Heart right ventricle (tissue), 16 donors: ENCODE results near the gene PDLIM7. TPM values are rescaled to one million over a fixed set of nuclear protein-coding genes. Genes with fewer than 3 reads are reported as not detected.

Source experiments
- ATAC-seq, 8 donors: fragments of 200-7000 bp; cut with Tn5 transposase; one replicate each; pipeline ENCODE4 v1.9.1; 2020; ENCODE audit warnings: mild to moderate bottlenecking in 8 of 8, moderate library complexity in 8 of 8, moderate number of reproducible peaks in 1 of 8
- DNase-seq, 2 donors: peaks; one replicate each; pipeline ENCODE4 v3.0.0-alpha.2; 2020
- H3K27ac ChIP-seq, 10 donors: fragments of 200-600 bp; sonication (generic) in 2 of 10; one replicate each; pipeline versions ENCODE4 v1.5.0 to v1.8.0; 2020 to 2022; ENCODE audit warnings: mild to moderate bottlenecking in 3 of 10
- H3K27me3 ChIP-seq, 7 donors: fragments of 200-600 bp; one replicate each; pipeline ENCODE4 v1.8.0; 2021 to 2022; ENCODE audit warnings: mild to moderate bottlenecking in 2 of 7
- H3K36me3 ChIP-seq, 9 donors: fragments of 200-600 bp; sonication (generic) in 1 of 9; one replicate each; pipeline versions ENCODE4 v1.5.0 to v1.8.0; 2020 to 2022; ENCODE audit warnings: mild to moderate bottlenecking in 2 of 9
- H3K4me1 ChIP-seq, 9 donors: fragments of 200-600 bp; sonication (generic) in 1 of 9; one replicate each; pipeline versions ENCODE4 v1.5.0 to v1.8.0; 2020 to 2022; ENCODE audit warnings: mild to moderate bottlenecking in 4 of 9
- H3K4me3 ChIP-seq, 10 donors: fragments of 200-600 bp; sonication (generic) in 2 of 10; one replicate each; pipeline versions ENCODE4 v1.5.0 to v1.8.0; 2020 to 2022; ENCODE audit warnings: mild to moderate bottlenecking in 7 of 10, moderate library complexity in 2 of 10
- H3K9me3 ChIP-seq, 11 donors: fragments of 200-600 bp in 10 of 11; sonication (generic) in 2 of 11; one replicate each; pipeline versions ENCODE4 v1.5.0 to v1.8.0; 2013 to 2022; ENCODE audit warnings: mild to moderate bottlenecking in 2 of 11, control low read depth in 1 of 11, moderate library complexity in 1 of 11
- WGBS, 2 donors: extraction: QIAGEN DNeasy Blood & Tissue Kit; methylation state at CpG; one replicate each; pipeline ENCODE4 v1.1.7; 2013; ENCODE audit warnings: inconsistent platforms in 1 of 2; 5-methylcytosine and 5-hydroxymethylcytosine counted together
- intact Hi-C, 10 donors: fragments of 100-400 bp; cut with DNase I; formaldehyde crosslinking; loops; one replicate each; pipeline versions ENCODE4 v1.11.1 to v1.14.2; 2022
- polyA plus RNA-seq, 2 donors: library from polyadenylated mRNA; stranded (reverse); fragments of 200-250 nt; gene quantifications; one replicate each; pipeline ENCODE4 v1.2.3, GENCODE V29; 2013
- total RNA-seq, 10 donors: library from RNA; stranded (reverse); fragmentation: NEBNext Ultra II Directional in 3 of 10; extraction: Animal tissue kit (Norgen Biotek cat#: 25700) in 3 of 10; gene quantifications; one replicate each; pipeline versions ENCODE4 v1.2.1 to v1.2.4, GENCODE V29; 2021 to 2023
- TF ChIP-seq, protein P1 (sequence below), 9 donors: fragments of 200-600 bp; sonication (generic) in 2 of 9; IDR thresholded peaks; one replicate each; pipeline versions ENCODE4 v1.5.0 to v1.8.0; 2021 to 2022; ENCODE audit warnings: antibody characterized with exemption in 9 of 9, mild to moderate bottlenecking in 5 of 9, moderate library complexity in 1 of 9
- donor health status: Arrhythmogenic right ventricular cardiomyopathy.
- donor health status: ischemic (EF 13 %, LVEDD 7.1; RV severe dilation, severe dysfunction).
- donor health status: healthy with polysubstance abuse.
- donor health status: DM: no; HTN: yes; CAD: no.
- donor health status: DM: no; HTN: no; CAD: no.
- donor health status: ischemic (EF 25% LVEDD 6.9; RV normal size, moderate dysfunction).
- donor health status: ischemic (EF 25% LVEDD 5.7; RV mildly dilated, moderate dysfunction).
- donor health status: healthy.
- donor health status: DM: yes; HTN: yes; CAD: no.
- donor health status: Ischemic cardiomyopathy.
- donor health status: ischemic (EF 35%, LVEDD 5.7; RV mildly dilated, moderate dysfunction).
- donor health status: nonischemic (EF 11% LVEDD 7.7; RV severe dilation, severe dysfunction).
- donor health status: DM: yes; HTN: yes; CAD: no.
- donor health status: PGD.
- donor health status: ischemic (EF 29% LVEDD 5.4; RV normal size, mild dysfunction).
- donor health status: nonischemic (EF 23%, LVEDD 6.1; RV moderate dilation, normal function).

The PDLIM7 gene
- total and polyA plus RNA-seq, 12 donors: 32.5 to 131 (median 58.1) TPM

DNA sequence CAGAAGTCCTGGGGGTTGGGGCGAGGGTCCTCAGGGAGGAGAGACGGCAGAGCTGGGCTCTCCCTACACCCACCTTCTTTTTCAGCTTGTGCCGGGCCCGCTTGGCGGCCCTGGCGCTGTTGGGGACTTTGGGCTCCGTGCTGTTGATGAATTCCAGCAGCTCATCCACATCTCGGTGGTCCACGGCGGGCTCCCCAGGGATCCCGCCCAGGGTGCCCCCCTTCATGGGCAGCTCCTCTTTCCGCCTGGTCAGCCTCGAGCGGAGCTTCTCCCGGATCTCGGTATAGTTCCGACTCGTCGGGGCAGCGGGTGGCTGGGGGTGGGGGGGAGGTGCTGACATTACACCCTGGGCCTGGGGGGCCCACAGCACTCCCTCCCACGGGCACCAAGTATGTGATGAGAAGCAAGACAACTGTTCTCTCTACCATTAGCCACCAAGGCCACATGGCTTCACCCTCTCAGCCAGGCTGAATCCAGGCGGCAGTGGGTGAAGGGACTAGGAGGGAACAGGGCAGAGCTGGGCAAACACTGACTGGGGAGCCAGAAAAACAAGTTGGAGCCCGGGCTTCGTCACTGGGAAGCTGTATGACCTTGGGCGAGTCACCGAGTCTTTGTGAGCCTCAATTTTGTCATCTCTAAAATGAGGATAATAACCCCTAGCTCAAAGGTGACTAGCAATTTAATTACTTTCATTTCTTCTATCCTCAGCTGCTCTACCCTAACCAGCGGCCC, 34.0 kb upstream of the PDLIM7 start:
- 90% methylated on average over 27 of the region's 27 CpGs for WGBS, 2 donors
- H3K4me3 ChIP-seq: no peak overlapping the region
- H3K9me3 ChIP-seq: no peaks in the 10 kb centered on the region
- no peak for DNase-seq
- peaks cover 0 to 23% (median 12%) of the 10 kb centered on the region in 9 donors for H3K4me1 ChIP-seq
- ATAC-seq: no peak
- H3K27ac ChIP-seq: peak overlapping the region in 1 of 10 donors; percentile 14
- intact Hi-C loops: no loop called here
- H3K36me3 ChIP-seq: peaks cover 0 to 100% (median 54%) of the 10 kb centered on the region in 9 donors
- TF ChIP-seq, protein P1, sequence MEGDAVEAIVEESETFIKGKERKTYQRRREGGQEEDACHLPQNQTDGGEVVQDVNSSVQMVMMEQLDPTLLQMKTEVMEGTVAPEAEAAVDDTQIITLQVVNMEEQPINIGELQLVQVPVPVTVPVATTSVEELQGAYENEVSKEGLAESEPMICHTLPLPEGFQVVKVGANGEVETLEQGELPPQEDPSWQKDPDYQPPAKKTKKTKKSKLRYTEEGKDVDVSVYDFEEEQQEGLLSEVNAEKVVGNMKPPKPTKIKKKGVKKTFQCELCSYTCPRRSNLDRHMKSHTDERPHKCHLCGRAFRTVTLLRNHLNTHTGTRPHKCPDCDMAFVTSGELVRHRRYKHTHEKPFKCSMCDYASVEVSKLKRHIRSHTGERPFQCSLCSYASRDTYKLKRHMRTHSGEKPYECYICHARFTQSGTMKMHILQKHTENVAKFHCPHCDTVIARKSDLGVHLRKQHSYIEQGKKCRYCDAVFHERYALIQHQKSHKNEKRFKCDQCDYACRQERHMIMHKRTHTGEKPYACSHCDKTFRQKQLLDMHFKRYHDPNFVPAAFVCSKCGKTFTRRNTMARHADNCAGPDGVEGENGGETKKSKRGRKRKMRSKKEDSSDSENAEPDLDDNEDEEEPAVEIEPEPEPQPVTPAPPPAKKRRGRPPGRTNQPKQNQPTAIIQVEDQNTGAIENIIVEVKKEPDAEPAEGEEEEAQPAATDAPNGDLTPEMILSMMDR (IDR thresholded peaks at IDR 0.05): no peak
- no peaks in the 10 kb centered on the region for H3K27me3 ChIP-seq

- Histone ChIP-seq H3K4me1 (peaks cover 0 to 19% (median 10%) of the 10 kb centered on the region in 9 donors), H3K27ac (peak overlapping the region in 1 of 10 donors; percentile 14), H3K27me3 (no peaks in the 10 kb centered on the region), H3K36me3 (peaks cover 0 to 100% (median 58%) of the 10 kb centered on the region in 9 donors), H3K4me3 (no peak overlapping the region), H3K9me3 (no peaks in the 10 kb centered on the region)
- ATAC-seq (peak in 4 of 8 donors; percentile 26 to 68 (median 39)), DNase-seq (no peak)
- intact Hi-C loops: no loop called here
- 42 to 52% methylated on average over 3 of the region's 3 CpGs for WGBS, 2 donors
- TF ChIP-seq, protein P1 (IDR thresholded peaks at IDR 0.05): no peak
These were observed 33.2 kb upstream of the PDLIM7 start for GRCh38 chr5:177530638-177531037.

GRCh38 chr5:177529247-177530203, 32.1 kb upstream of the PDLIM7 start:
- intact Hi-C loops: loop anchor here in 1 of 10 donors (10.0 kb wide), 1 partner anchor 65 kb away; the partner anchor contains the start of gene TMED9
- no peak for ATAC-seq
- 79 to 82% methylated on average over 12 of the region's 12 CpGs for WGBS, 2 donors

More at GRCh38 chr5:177529247-177530203, 32.1 kb upstream of the PDLIM7 start:
- Histone ChIP-seq H3K36me3 (peaks cover 0 to 100% (median 59%) of the 10 kb centered on the region in 9 donors), H3K9me3 (no peaks in the 10 kb centered on the region), H3K4me3 (no peak overlapping the region), H3K27me3 (no peaks in the 10 kb centered on the region), H3K27ac (peak overlapping the region in 2 of 10 donors; percentile 25 to 27), H3K4me1 (peaks cover 0 to 19% (median 9%) of the 10 kb centered on the region in 9 donors)
- TF ChIP-seq, protein P1 (IDR thresholded peaks at IDR 0.05): no peak
- DNase-seq: no peak
